Suprapubic skin (tissue), 3 donors: ENCODE measurements around the gene TBC1D5.

Experiments
- CTCF ChIP-seq, 2 donors: fragments of 200-600 bp in 1 of 2; fragments of 450-650 bp in 1 of 2; sonication (generic) in 1 of 2; IDR thresholded peaks; one replicate each; pipeline ENCODE4 v1.5.1; 2016 to 2019; ENCODE audit warnings: antibody characterized with exemption in 2 of 2, mild to moderate bottlenecking in 1 of 2, moderate library complexity in 1 of 2
- EP300 ChIP-seq: sonication (generic); formaldehyde crosslinking; IDR thresholded peaks from one replicate; pipeline ENCODE4 v1.6.1; 2017; ENCODE audit warnings: antibody characterized with exemption

GRCh38 chr3:17588422-17588821 lies 154.0 kb downstream of the TBC1D5 start:
- TF ChIP-seq CTCF (IDR thresholded peaks at IDR 0.05) (no peak), EP300 (no peak)
